Measurements from ENCODE around the gene HAP1. TPM values are rescaled to one million over a fixed set of nuclear protein-coding genes. Genes with fewer than 3 reads are reported as not detected.

Gene HAP1, protein sequence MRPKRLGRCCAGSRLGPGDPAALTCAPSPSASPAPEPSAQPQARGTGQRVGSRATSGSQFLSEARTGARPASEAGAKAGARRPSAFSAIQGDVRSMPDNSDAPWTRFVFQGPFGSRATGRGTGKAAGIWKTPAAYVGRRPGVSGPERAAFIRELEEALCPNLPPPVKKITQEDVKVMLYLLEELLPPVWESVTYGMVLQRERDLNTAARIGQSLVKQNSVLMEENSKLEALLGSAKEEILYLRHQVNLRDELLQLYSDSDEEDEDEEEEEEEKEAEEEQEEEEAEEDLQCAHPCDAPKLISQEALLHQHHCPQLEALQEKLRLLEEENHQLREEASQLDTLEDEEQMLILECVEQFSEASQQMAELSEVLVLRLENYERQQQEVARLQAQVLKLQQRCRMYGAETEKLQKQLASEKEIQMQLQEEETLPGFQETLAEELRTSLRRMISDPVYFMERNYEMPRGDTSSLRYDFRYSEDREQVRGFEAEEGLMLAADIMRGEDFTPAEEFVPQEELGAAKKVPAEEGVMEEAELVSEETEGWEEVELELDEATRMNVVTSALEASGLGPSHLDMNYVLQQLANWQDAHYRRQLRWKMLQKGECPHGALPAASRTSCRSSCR
- total RNA-seq (2014; rRNA removed; shearing (Covaris generic)) (not detected in 2 replicates), polyA plus RNA-seq (2016; fragmentation: Nextera tagmentation; extraction: Ambion mirVana) (0.06 TPM in 1 of 2 replicates, not detected in the other)

DNA sequence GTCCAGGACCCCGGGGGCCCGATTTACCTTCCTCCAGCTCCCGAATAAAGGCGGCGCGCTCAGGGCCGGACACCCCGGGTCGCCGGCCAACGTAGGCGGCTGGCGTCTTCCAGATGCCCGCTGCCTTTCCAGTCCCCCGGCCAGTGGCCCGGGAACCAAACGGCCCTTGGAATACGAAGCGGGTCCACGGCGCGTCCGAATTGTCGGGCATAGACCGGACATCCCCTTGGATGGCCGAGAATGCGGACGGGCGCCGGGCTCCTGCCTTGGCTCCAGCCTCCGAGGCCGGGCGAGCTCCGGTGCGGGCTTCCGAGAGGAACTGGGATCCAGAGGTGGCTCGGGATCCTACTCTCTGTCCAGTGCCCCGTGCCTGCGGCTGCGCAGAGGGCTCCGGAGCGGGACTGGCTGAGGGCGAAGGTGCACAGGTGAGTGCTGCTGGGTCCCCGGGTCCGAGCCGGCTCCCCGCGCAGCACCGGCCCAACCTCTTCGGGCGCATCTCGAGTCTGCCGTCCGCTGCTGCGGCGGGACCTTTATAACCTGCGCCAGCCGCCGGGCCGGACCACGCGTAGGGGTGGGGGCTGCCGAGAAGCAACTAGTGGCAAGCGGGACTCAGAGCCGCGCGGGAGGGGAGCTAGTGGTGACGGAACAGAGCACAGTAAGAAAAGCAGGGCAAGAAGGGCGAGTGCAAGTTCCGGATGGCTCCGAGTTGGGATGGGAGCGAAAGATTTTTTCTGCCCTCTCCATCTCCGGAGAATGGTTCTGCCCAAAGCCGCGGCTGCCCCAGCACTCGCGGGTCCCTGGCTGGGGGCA is at the start of gene HAP1:
HAP1 (minus strand) TSS at position 505 of the 810 bp plus-strand sequence; CDS start at position 496, 9 bp downstream.
- Histone ChIP-seq H3K36me3 (ENCODE audit: low read depth) (no peaks in the 10 kb centered on the region), H3K79me2 (ENCODE audit: insufficient read depth) (no peaks in the 10 kb centered on the region), H3K9me2 (ENCODE audit: insufficient read depth) (no peaks in the 10 kb centered on the region), H3K9me3 (ENCODE audit: low read depth) (no peaks in the 10 kb centered on the region), H3K4me2 (ENCODE audit: unreplicated experiment) (peak within 1 kb of the TSS; percentile 70), H4K20me1 (ENCODE audit: insufficient read depth) (no peaks in the 10 kb centered on the region), H3K4me1 (ENCODE audit: insufficient read depth) (no peaks in the 10 kb centered on the region), H3K27me3 (replicated peaks; ENCODE audit: insufficient read depth) (peaks cover 58% of the 10 kb centered on the region), H3K9ac (no peak within 1 kb of the TSS), H3K27ac (no peak within 1 kb of the TSS), H3K4me3 (peak within 1 kb of the TSS; percentile 57), H2AFZ (peak within 1 kb of the TSS; percentile 49), H3F3A (ENCODE audit: insufficient read depth) (no peaks in the 10 kb centered on the region)
- in situ Hi-C loops (cut with MboI), result no loop called here
- WGBS, 2 experiments (ENCODE audit: low coverage in 1 of 2, low lambda C conversion rate in 2 of 2, missing lambda C conversion rate in 2 of 2), result 1 to 2% methylated on average over 68 to 74 of the region's 77 CpGs
- peak; percentile 40 for DNase-seq
- no peak; the same call in 1 of the 2 replicates for TF ChIP-seq EZH2phosphoT487 (IDR thresholded peaks at IDR 0.05; ENCODE audit: insufficient read depth, low read depth)
- peak; percentile 48 for TF ChIP-seq EZH2 (IDR thresholded peaks at IDR 0.05; ENCODE audit: insufficient read depth, poor library complexity, severe bottlenecking)

DNA sequence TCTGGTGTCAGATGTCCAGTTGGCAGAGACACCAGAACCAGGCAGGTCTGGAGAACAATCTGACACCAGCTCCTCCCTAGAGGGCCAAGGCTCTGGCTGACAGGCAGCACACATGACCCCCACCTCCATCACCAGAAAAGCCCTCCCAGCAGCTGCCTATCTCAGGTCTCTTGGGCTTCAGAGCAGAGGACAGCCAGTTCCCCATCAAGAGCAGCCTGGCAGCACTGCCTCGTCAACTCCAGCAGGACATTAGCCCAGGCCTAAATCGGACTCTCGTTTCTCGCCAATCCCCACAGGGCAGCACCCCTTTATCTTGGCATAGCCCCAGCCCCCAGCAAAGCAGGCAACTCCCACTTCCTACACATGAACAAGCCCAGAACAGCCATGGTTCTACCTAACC is 47.7 kb upstream of the HAP1 start:
- Histone ChIP-seq H2AFZ (no peak overlapping the region), H3K9ac (no peak overlapping the region), H3K4me3 (no peak overlapping the region), H3K79me2 (ENCODE audit: insufficient read depth) (no peaks in the 10 kb centered on the region), H3K9me3 (ENCODE audit: low read depth) (no peaks in the 10 kb centered on the region), H3F3A (ENCODE audit: insufficient read depth) (no peaks in the 10 kb centered on the region), H3K9me2 (ENCODE audit: insufficient read depth) (no peaks in the 10 kb centered on the region), H3K4me1 (ENCODE audit: insufficient read depth) (peaks cover 7% of the 10 kb centered on the region; the same call in 1 of the 2 replicates), H3K27ac (no peak overlapping the region), H3K4me2 (ENCODE audit: unreplicated experiment) (no peak overlapping the region), H3K27me3 (replicated peaks; ENCODE audit: insufficient read depth) (no peaks in the 10 kb centered on the region), H3K36me3 (ENCODE audit: low read depth) (no peaks in the 10 kb centered on the region), H4K20me1 (ENCODE audit: insufficient read depth) (no peaks in the 10 kb centered on the region)
- TF ChIP-seq EZH2phosphoT487 (IDR thresholded peaks at IDR 0.05; ENCODE audit: insufficient read depth, low read depth) (no peak), EZH2 (IDR thresholded peaks at IDR 0.05; ENCODE audit: insufficient read depth, poor library complexity, severe bottlenecking) (no peak)
- WGBS, 2 experiments (ENCODE audit: low coverage in 1 of 2, low lambda C conversion rate in 2 of 2, missing lambda C conversion rate in 2 of 2), result 28 to 38% methylated on average over 4 of the region's 4 CpGs
- no peak for DNase-seq
- in situ Hi-C loops (cut with MboI), result no loop called here

DNA sequence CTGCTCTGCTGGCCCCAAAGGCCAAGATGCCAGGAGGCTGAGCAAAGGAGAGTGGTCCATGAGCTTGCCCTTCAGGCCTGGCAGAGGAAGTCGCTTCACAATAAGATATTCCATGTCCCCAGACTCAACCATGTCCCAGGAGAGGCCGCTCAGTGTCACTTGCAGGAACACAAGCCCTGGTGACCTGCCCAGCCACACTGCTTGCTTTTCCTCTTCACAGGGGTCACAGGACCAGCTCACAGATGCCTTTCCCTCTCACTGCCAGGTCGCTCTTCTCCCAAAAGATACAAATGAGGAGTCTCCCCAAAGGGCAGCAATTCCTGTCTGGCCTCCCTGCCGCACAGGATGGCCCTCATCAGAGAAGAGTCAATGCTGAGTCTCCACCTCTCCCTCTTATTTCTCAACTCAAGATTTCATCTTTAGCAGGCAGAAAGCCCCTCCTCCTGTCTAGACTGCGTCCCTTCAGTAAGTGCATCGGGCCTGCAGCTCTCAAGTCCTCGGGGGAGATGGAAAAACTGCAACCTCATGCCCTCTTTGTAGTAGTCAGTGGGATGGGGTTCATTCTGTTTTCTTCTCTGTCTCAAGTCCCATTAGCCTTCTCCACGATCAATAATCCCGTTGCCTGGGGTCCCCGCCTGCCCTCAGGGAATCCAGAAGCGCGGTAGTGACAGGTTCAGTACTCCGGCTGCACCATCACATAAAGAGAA is 47.1 kb upstream of the HAP1 start:
- no peak for TF ChIP-seq EZH2phosphoT487 (IDR thresholded peaks at IDR 0.05; ENCODE audit: insufficient read depth, low read depth)
- TF ChIP-seq EZH2 (IDR thresholded peaks at IDR 0.05; ENCODE audit: insufficient read depth, poor library complexity, severe bottlenecking), result no peak
- Histone ChIP-seq H3K27ac (no peak overlapping the region), H3K9me3 (ENCODE audit: low read depth) (no peaks in the 10 kb centered on the region), H3K4me3 (no peak overlapping the region), H3K9ac (no peak overlapping the region), H3K9me2 (ENCODE audit: insufficient read depth) (no peaks in the 10 kb centered on the region), H3K4me2 (ENCODE audit: unreplicated experiment) (no peak overlapping the region), H3F3A (ENCODE audit: insufficient read depth) (no peaks in the 10 kb centered on the region), H2AFZ (no peak overlapping the region), H3K79me2 (ENCODE audit: insufficient read depth) (no peaks in the 10 kb centered on the region), H4K20me1 (ENCODE audit: insufficient read depth) (no peaks in the 10 kb centered on the region), H3K27me3 (replicated peaks; ENCODE audit: insufficient read depth) (no peaks in the 10 kb centered on the region), H3K4me1 (ENCODE audit: insufficient read depth) (peaks cover 7% of the 10 kb centered on the region; the same call in 1 of the 2 replicates), H3K36me3 (ENCODE audit: low read depth) (no peaks in the 10 kb centered on the region)
- in situ Hi-C loops (cut with MboI), result no loop called here
- no peak for DNase-seq
- WGBS, 2 experiments (ENCODE audit: low coverage in 1 of 2, low lambda C conversion rate in 2 of 2, missing lambda C conversion rate in 2 of 2), result 70 to 82% methylated on average over 13 of the region's 13 CpGs
